ENCODE measurements around the gene SYNE2. TPM values are rescaled to one million over a fixed set of nuclear protein-coding genes. Genes with fewer than 3 reads are reported as not detected.

SYNE2 gene
- total RNA-seq, 1 experiment from 2014 or later: 25.9 TPM

- Histone ChIP-seq H3K4me1 (ENCODE audit: low read length) (peaks cover 7% of the 10 kb centered on the region), H3K9ac (ENCODE audit: low read length) (no peak overlapping the region), H2AFZ (ENCODE audit: low read length) (no peak overlapping the region), H3K36me3 (ENCODE audit: insufficient read depth, low read length) (no peaks in the 10 kb centered on the region), H4K20me1 (ENCODE audit: insufficient read depth, low read depth, low read length) (no peaks in the 10 kb centered on the region), H3K4me2 (ENCODE audit: low read depth, low read length, poor library complexity, severe bottlenecking) (no peak overlapping the region), H3K9me3 (ENCODE audit: low read length) (no peaks in the 10 kb centered on the region), H3K9me2 (replicated peaks; ENCODE audit: insufficient read depth, low read length) (no peaks in the 10 kb centered on the region), H3K27me3 (ENCODE audit: low read length) (no peaks in the 10 kb centered on the region), H3K27ac (ENCODE audit: low read length) (no peak overlapping the region), H3K4me3 (ENCODE audit: low read length) (no peak overlapping the region), H3K79me2 (ENCODE audit: low read length) (no peaks in the 10 kb centered on the region)
- DNase-seq: no peak
Observed at GRCh38 chr14:64092338-64092737, 239.5 kb downstream of the SYNE2 start.

- Histone ChIP-seq H3K9me2 (replicated peaks; ENCODE audit: insufficient read depth, low read length) (no peaks in the 10 kb centered on the region), H3K4me3 (ENCODE audit: low read length) (no peak overlapping the region), H3K79me2 (ENCODE audit: low read length) (no peaks in the 10 kb centered on the region), H2AFZ (ENCODE audit: low read length) (no peak overlapping the region), H3K27ac (ENCODE audit: low read length) (no peak overlapping the region), H3K9me3 (ENCODE audit: low read length) (no peaks in the 10 kb centered on the region), H3K36me3 (ENCODE audit: insufficient read depth, low read length) (no peaks in the 10 kb centered on the region), H3K27me3 (ENCODE audit: low read length) (no peaks in the 10 kb centered on the region), H3K4me1 (ENCODE audit: low read length) (peaks cover 7% of the 10 kb centered on the region), H4K20me1 (ENCODE audit: insufficient read depth, low read depth, low read length) (no peaks in the 10 kb centered on the region), H3K4me2 (ENCODE audit: low read depth, low read length, poor library complexity, severe bottlenecking) (no peak overlapping the region), H3K9ac (ENCODE audit: low read length) (no peak overlapping the region)
- no peak for DNase-seq
Observed at GRCh38 chr14:64092940-64093339, 240.1 kb downstream of the SYNE2 start.

GRCh38 chr14:64095620-64096019 is 242.8 kb downstream of the SYNE2 start:
- DNase-seq: no peak
- no peaks in the 10 kb centered on the region for H3K36me3 ChIP-seq (ENCODE audit: insufficient read depth, low read length)
- no peak overlapping the region for H3K27ac ChIP-seq (ENCODE audit: low read length)
- H2AFZ ChIP-seq (ENCODE audit: low read length): no peak overlapping the region
- no peaks in the 10 kb centered on the region for H3K79me2 ChIP-seq (ENCODE audit: low read length)
- no peak overlapping the region for H3K4me3 ChIP-seq (ENCODE audit: low read length)
- no peaks in the 10 kb centered on the region for H3K9me2 ChIP-seq (replicated peaks; ENCODE audit: insufficient read depth, low read length)
- peaks cover 8% of the 10 kb centered on the region for H3K4me1 ChIP-seq (ENCODE audit: low read length)
- no peak overlapping the region for H3K9ac ChIP-seq (ENCODE audit: low read length)
- no peaks in the 10 kb centered on the region for H4K20me1 ChIP-seq (ENCODE audit: insufficient read depth, low read depth, low read length)
- no peaks in the 10 kb centered on the region for H3K9me3 ChIP-seq (ENCODE audit: low read length)
- H3K27me3 ChIP-seq (ENCODE audit: low read length): no peaks in the 10 kb centered on the region
- no peak overlapping the region for H3K4me2 ChIP-seq (ENCODE audit: low read depth, low read length, poor library complexity, severe bottlenecking)

GRCh38 chr14:64098120-64098519 is 245.3 kb downstream of the SYNE2 start:
- H3K79me2 ChIP-seq (ENCODE audit: low read length): no peaks in the 10 kb centered on the region
- DNase-seq: no peak
- no peaks in the 10 kb centered on the region for H3K27me3 ChIP-seq (ENCODE audit: low read length)
- H3K27ac ChIP-seq (ENCODE audit: low read length): no peak overlapping the region
- H3K9me2 ChIP-seq (replicated peaks; ENCODE audit: insufficient read depth, low read length): no peaks in the 10 kb centered on the region
- no peaks in the 10 kb centered on the region for H3K9me3 ChIP-seq (ENCODE audit: low read length)
- peaks cover 33% of the 10 kb centered on the region for H3K4me1 ChIP-seq (ENCODE audit: low read length)
- no peak overlapping the region for H2AFZ ChIP-seq (ENCODE audit: low read length)
- H3K36me3 ChIP-seq (ENCODE audit: insufficient read depth, low read length): no peaks in the 10 kb centered on the region
- no peaks in the 10 kb centered on the region for H4K20me1 ChIP-seq (ENCODE audit: insufficient read depth, low read depth, low read length)
- H3K4me3 ChIP-seq (ENCODE audit: low read length): no peak overlapping the region
- H3K4me2 ChIP-seq (ENCODE audit: low read depth, low read length, poor library complexity, severe bottlenecking): no peak overlapping the region
- H3K9ac ChIP-seq (ENCODE audit: low read length): no peak overlapping the region

GRCh38 chr14:64107438-64107837 is 254.6 kb downstream of the SYNE2 start:
- Histone ChIP-seq H3K4me1 (ENCODE audit: low read length) (peaks cover 22% of the 10 kb centered on the region), H3K9ac (ENCODE audit: low read length) (no peak overlapping the region), H3K4me2 (ENCODE audit: low read depth, low read length, poor library complexity, severe bottlenecking) (no peak overlapping the region), H3K27me3 (ENCODE audit: low read length) (0 out of 2 replicates have a peak, but pooled peaks cover 2% of the 10 kb centered on the region), H3K9me3 (ENCODE audit: low read length) (no peaks in the 10 kb centered on the region), H4K20me1 (ENCODE audit: insufficient read depth, low read depth, low read length) (no peaks in the 10 kb centered on the region), H2AFZ (ENCODE audit: low read length) (no peak overlapping the region), H3K27ac (ENCODE audit: low read length) (no peak overlapping the region), H3K9me2 (replicated peaks; ENCODE audit: insufficient read depth, low read length) (no peaks in the 10 kb centered on the region), H3K4me3 (ENCODE audit: low read length) (no peak overlapping the region), H3K79me2 (ENCODE audit: low read length) (no peaks in the 10 kb centered on the region), H3K36me3 (ENCODE audit: insufficient read depth, low read length) (no peaks in the 10 kb centered on the region)
- no peak for DNase-seq

- Histone ChIP-seq H3K36me3 (ENCODE audit: insufficient read depth, low read length) (no peaks in the 10 kb centered on the region), H3K9me2 (replicated peaks; ENCODE audit: insufficient read depth, low read length) (no peaks in the 10 kb centered on the region), H3K9ac (ENCODE audit: low read length) (no peak overlapping the region), H3K4me3 (ENCODE audit: low read length) (no peak overlapping the region), H2AFZ (ENCODE audit: low read length) (0 out of 2 replicates have a peak overlapping the region, but pooled peaks have one; percentile 5), H3K9me3 (ENCODE audit: low read length) (no peaks in the 10 kb centered on the region), H3K27me3 (ENCODE audit: low read length) (no peaks in the 10 kb centered on the region), H3K4me2 (ENCODE audit: low read depth, low read length, poor library complexity, severe bottlenecking) (no peak overlapping the region), H3K79me2 (ENCODE audit: low read length) (no peaks in the 10 kb centered on the region), H3K4me1 (ENCODE audit: low read length) (peaks cover 33% of the 10 kb centered on the region), H3K27ac (ENCODE audit: low read length) (no peak overlapping the region), H4K20me1 (ENCODE audit: insufficient read depth, low read depth, low read length) (no peaks in the 10 kb centered on the region)
- no peak for DNase-seq
Observed at GRCh38 chr14:64109819-64110554, 257.2 kb downstream of the SYNE2 start.

GRCh38 chr14:64110802-64111201 is 258.0 kb downstream of the SYNE2 start:
- no peaks in the 10 kb centered on the region for H3K9me2 ChIP-seq (replicated peaks; ENCODE audit: insufficient read depth, low read length)
- no peaks in the 10 kb centered on the region for H3K79me2 ChIP-seq (ENCODE audit: low read length)
- no peak for DNase-seq
- H2AFZ ChIP-seq (ENCODE audit: low read length): no peak overlapping the region
- no peaks in the 10 kb centered on the region for H3K27me3 ChIP-seq (ENCODE audit: low read length)
- no peak overlapping the region for H3K4me2 ChIP-seq (ENCODE audit: low read depth, low read length, poor library complexity, severe bottlenecking)
- no peak overlapping the region for H3K9ac ChIP-seq (ENCODE audit: low read length)
- no peaks in the 10 kb centered on the region for H3K9me3 ChIP-seq (ENCODE audit: low read length)
- no peaks in the 10 kb centered on the region for H3K36me3 ChIP-seq (ENCODE audit: insufficient read depth, low read length)
- H3K4me1 ChIP-seq (ENCODE audit: low read length): peaks cover 41% of the 10 kb centered on the region
- H3K27ac ChIP-seq (ENCODE audit: low read length): no peak overlapping the region
- no peaks in the 10 kb centered on the region for H4K20me1 ChIP-seq (ENCODE audit: insufficient read depth, low read depth, low read length)
- H3K4me3 ChIP-seq (ENCODE audit: low read length): no peak overlapping the region

- H3K36me3 ChIP-seq (ENCODE audit: insufficient read depth, low read length): no peaks in the 10 kb centered on the region
Observed at GRCh38 chr14:64112867-64113678, 260.3 kb downstream of the SYNE2 start.

More at GRCh38 chr14:64112867-64113678, 260.3 kb downstream of the SYNE2 start:
- no peak overlapping the region for H2AFZ ChIP-seq (ENCODE audit: low read length)
- peak overlapping the region; percentile 19; the same call in 1 of the 2 replicates for H3K9ac ChIP-seq (ENCODE audit: low read length)
- no peak overlapping the region for H3K4me3 ChIP-seq (ENCODE audit: low read length)
- H4K20me1 ChIP-seq (ENCODE audit: insufficient read depth, low read depth, low read length): no peaks in the 10 kb centered on the region
- no peaks in the 10 kb centered on the region for H3K9me2 ChIP-seq (replicated peaks; ENCODE audit: insufficient read depth, low read length)
- peaks cover 53% of the 10 kb centered on the region for H3K4me1 ChIP-seq (ENCODE audit: low read length)
- DNase-seq: no peak
- H3K4me2 ChIP-seq (ENCODE audit: low read depth, low read length, poor library complexity, severe bottlenecking): peak overlapping the region; percentile 83
- H3K9me3 ChIP-seq (ENCODE audit: low read length): no peaks in the 10 kb centered on the region
- no peaks in the 10 kb centered on the region for H3K79me2 ChIP-seq (ENCODE audit: low read length)
- no peaks in the 10 kb centered on the region for H3K27me3 ChIP-seq (ENCODE audit: low read length)
- peak overlapping the region; percentile 95 for H3K27ac ChIP-seq (ENCODE audit: low read length)
